Effector CD4-positive, alpha-beta T cell (primary cell): ENCODE data around the gene RIOK2.

Source experiments
- DNase-seq: peaks from one replicate; pipeline ENCODE4 v3.0.0-alpha.2; 2020

RIOK2 gene

DNA sequence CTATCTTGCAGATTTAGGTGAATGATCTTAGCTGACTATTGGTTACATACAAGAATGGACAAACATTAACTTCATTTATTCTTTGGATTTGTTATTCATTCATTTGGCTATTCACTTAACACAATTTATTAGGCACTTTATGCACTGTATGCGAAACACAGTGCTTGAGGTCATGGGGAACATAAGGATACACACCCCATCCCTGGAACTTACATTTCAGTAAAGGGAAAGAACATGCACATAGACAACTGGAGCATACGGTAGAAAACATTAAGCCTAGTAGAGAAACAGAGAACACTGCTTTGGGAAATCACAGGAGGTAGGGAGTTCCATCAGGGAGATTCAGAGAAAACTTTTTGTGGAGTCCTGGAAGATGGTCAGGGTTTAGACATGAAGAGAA, 62.9 kb downstream of the RIOK2 start:
- no peak for DNase-seq

DNA sequence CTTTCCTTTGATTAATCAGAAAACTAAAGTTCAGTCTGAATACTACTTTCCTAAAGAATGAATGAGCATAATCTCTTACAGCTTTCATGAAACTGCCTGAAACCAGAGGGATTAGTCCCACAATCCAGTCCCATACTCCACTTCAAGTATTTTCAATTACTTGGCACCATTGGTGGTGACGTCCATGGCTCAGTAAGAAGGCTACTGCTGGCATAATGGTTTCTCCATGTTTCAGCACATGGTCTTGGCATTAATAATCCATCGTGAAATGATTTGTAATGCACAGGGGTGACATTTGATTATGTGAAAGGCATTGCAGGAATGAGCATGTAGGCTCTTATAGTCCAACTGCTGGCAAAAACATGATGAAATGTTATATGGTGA, 64.0 kb downstream of the RIOK2 start:
- DNase-seq: no peak

DNA sequence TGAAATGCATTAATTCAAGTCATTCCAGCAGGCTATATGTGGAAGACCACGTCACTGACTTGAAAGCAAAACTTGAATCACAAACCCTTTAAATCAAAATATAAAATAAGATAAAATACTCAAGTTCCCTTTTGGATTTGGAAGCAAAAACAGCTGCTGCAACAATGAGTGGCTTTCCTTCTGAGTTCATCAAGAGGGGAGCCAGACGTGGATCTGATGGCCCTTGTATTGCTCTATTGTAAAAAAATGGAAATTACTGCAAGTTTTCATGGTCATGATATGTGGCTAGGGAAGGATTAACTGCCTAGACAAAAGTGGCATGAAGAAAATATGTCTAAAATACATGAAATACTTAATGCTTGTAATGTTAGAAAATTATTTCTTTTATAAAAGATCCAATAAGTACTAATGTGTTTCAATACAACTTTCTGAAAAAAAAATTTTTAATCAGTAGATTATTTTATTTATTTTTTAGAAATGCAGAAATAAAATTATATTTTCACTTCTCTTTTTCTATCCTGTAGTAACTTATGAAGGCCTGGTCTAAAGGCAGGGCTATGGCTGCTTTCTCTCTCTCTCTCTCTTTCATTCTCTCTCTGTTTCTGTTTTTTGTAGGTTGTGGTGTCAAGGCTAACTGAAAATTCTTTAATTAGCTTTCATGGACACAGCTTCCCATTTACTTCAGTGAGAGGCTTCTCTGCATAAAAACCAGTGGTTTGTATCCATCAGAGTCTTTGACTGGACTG, 64.6 kb downstream of the RIOK2 start:
- DNase-seq: no peak

DNA sequence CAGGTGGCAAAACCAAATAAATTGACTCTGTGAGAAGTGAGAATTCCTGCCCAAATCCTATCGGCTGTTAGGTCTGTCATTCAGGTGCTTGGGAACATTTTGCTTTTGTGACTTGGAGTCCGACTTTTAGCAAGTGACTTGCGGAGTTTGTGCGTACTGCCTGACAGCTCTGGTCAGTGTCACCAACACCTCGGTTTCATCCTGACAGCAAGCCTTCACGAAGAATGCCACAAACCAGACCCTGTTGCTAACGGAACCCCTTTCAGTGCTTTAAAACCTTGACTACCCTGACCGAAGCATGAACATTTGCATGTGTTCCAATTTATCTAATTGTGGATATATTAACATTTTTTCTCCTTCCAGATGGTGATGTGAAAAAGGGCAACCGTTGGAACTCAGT, 67.1 kb downstream of the RIOK2 start:
- no peak for DNase-seq

DNA sequence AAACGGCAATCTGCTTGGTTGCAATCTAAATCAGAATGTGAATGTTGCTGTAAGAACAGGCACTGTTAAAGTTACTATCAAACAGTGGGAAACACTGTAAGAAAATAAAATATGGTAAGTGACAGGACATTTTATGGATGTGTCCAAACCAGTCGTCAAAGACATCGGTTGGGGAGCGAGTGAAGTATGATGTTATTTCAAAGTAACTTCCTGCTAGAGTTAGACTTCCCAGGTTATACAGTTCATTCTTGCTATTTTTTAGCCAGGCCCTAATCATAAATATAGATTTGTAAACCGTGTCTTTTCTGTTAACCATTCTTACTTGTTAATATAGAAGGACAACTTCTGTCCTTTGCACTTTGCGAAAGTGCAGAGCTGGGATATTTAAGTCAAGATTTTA, 70.8 kb downstream of the RIOK2 start:
- no peak for DNase-seq

DNA sequence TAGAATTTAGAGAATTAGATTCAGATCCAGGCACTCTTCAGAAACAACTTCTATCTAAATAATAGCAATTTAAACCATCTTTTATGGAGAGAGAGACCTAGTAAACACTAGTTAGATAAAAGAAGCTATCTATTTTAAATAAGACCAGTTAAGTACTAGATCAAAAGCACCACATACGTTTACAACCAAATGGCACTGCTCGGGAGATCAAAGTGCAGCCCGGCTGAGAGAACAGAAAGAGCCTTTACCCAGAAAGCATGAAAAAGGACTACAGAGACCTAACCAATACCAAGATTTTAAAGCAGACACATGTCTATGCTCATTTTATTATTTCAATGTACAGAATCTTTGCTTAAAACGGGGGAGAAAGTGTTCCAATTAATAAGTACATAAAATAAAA, 71.4 kb downstream of the RIOK2 start:
- DNase-seq: no peak

DNA sequence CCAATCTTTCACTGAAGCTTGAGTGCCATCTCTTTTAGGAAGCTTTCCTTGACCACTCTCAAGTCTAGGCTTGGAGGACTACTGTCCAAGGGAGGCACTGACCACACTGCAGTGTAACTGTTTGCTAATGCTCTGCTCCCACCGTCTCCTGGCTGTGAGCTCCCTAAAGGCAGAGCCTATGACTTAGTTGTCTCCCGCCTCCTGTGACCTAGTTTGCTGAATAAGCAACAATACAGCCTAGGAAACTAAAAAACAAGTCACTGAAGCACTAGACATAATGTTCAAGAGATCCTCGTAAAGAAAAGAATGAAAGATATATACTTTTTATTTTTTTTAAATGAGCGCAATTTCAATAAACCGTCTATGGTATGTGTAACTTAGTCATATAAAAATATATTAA, 72.0 kb downstream of the RIOK2 start:
- no peak for DNase-seq
